Measurements from ENCODE around the gene CTR9. TPM values are rescaled to one million over a fixed set of nuclear protein-coding genes. Genes with fewer than 3 reads are reported as not detected.
A peak's percentile ranks its signal among the peaks of the same experiment; 100 is the strongest.

CTR9 gene
- total and polyA plus RNA-seq, 9 of the 15 experiments (the other 6 are each of a cell fraction or from before 2014, with no cell fraction given) = 25.4 to 79.3 (median 47.3) TPM

- TF ChIP-seq SRF (CRISPR knock-in tag; IDR thresholded peaks at IDR 0.05) (no peak), MLLT1 (IDR thresholded peaks at IDR 0.05) (0 out of 4 replicates have a peak, but pooled peaks of 1 of the 2 experiments have one; percentile 23), PBX2 (CRISPR knock-in tag; IDR thresholded peaks at IDR 0.05; ENCODE audit: low read depth) (no peak), PBX2 (tag; conservative IDR thresholded peaks at IDR 0.05; ENCODE audit: low read depth) (no peak), TFE3 (CRISPR knock-in tag; IDR thresholded peaks at IDR 0.05) (peak; percentile 95), ZC3H8 (IDR thresholded peaks at IDR 0.05) (no peak), EGR1 (conservative IDR thresholded peaks at IDR 0.05) (peak; percentile 20; the same call in 1 of the 2 replicates), SNRNP70 (optimal IDR thresholded peaks at IDR 0.05; ENCODE audit: low read depth, low read length) (no peak), TCF7L2 (IDR thresholded peaks at IDR 0.05; ENCODE audit: low read depth, low read length) (no peak), NCOA4 (IDR thresholded peaks at IDR 0.05; ENCODE audit: partially characterized antibody) (peak; percentile 59), GATAD2B (IDR thresholded peaks at IDR 0.05; ENCODE audit: borderline replicate concordance) (no peak), GATAD2A (IDR thresholded peaks at IDR 0.05) (peak; percentile 36; the same call in 1 of the 2 replicates), SETDB1 (IDR thresholded peaks at IDR 0.05; ENCODE audit: low read length) (no peak), ZBTB43 (CRISPR knock-in tag; IDR thresholded peaks at IDR 0.05) (no peak), L3MBTL2 (IDR thresholded peaks at IDR 0.05) (peak; percentile 57), RBBP5 (IDR thresholded peaks at IDR 0.05; ENCODE audit: borderline replicate concordance, insufficient read depth, low read length, poor library complexity, severe bottlenecking) (no peak), TRIM25 (IDR thresholded peaks at IDR 0.05; ENCODE audit: borderline replicate concordance) (no peak), ZNF507 (tag; conservative IDR thresholded peaks at IDR 0.05) (no peak), KLF6 (CRISPR knock-in tag; IDR thresholded peaks at IDR 0.05; ENCODE audit: borderline replicate concordance) (no peak)
These were observed 1.6 kb upstream of the CTR9 start (continued) for GRCh38 chr11:10749476-10749875.
